GM13977 (cell line): Measurements from ENCODE around the gene SLC9A9.

Source experiments
- DNase-seq: peaks from one replicate; pipeline ENCODE4 v3.0.0; 2012; ENCODE audit warnings: low spot score
- in situ Hi-C: fragments of 300-500 bp; cut with MboI; formaldehyde crosslinking; loops from one replicate; pipeline ENCODE4 v1.12.0; 2022; ENCODE audit warnings: low sequenced_read_pairs, low pct_unique_long_range_greater_than_20kb, mixed read lengths, inconsistent platforms; ENCODE audit not compliant: unreplicated experiment
- TF ChIP-seq, protein P1 (sequence below): IDR thresholded peaks from 2 replicates; pipeline ENCODE4 v1.5.1; 2012; ENCODE audit warnings: mild to moderate bottlenecking, control low read depth; ENCODE audit not compliant: insufficient read depth; ENCODE audit errors: extremely low read depth, missing control alignments

Gene SLC9A9

DNA sequence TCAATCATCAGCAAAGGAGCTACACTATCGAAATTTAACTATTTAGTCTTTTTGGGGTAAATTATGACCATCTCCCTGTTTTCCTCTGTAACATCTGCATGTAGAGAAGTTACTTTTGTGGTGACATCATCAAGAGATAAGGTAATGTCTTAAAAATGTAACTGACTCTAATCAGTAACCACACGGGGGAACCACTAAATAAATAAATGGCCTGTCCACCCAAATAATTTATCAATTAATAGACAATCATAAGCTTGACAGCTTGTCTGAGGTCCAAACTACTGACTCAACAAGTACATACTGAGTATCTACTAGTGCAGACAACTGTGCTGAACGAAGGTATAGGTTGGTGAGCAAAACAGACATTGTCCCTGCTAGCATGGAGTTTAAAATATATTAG is 219.3 kb downstream of the SLC9A9 start:
- in situ Hi-C loops, result no loop called here
- TF ChIP-seq, protein P1, sequence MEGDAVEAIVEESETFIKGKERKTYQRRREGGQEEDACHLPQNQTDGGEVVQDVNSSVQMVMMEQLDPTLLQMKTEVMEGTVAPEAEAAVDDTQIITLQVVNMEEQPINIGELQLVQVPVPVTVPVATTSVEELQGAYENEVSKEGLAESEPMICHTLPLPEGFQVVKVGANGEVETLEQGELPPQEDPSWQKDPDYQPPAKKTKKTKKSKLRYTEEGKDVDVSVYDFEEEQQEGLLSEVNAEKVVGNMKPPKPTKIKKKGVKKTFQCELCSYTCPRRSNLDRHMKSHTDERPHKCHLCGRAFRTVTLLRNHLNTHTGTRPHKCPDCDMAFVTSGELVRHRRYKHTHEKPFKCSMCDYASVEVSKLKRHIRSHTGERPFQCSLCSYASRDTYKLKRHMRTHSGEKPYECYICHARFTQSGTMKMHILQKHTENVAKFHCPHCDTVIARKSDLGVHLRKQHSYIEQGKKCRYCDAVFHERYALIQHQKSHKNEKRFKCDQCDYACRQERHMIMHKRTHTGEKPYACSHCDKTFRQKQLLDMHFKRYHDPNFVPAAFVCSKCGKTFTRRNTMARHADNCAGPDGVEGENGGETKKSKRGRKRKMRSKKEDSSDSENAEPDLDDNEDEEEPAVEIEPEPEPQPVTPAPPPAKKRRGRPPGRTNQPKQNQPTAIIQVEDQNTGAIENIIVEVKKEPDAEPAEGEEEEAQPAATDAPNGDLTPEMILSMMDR, result no peak
- DNase-seq, result no peak

DNA sequence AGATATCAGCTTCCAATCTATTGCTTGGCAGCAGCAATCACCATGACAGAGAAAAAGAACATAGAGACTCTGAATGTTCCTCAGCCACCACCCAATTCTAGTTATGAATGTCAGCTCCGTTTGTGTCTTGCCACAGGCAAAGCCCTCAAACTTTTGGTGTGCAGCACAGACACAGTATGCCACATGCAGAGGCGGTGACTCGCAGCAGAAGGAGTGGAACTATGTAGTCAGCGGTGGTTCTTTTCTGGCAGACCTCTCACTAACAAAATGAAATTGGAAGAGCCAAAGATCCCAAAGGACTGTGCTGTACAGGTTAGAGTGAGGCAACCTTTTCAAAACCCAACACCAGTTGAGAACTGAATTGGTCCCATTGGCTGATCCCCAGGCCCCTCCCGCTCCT is 220.9 kb downstream of the SLC9A9 start:
- in situ Hi-C loops, result no loop called here
- TF ChIP-seq, protein P1, result no peak
- no peak for DNase-seq

DNA sequence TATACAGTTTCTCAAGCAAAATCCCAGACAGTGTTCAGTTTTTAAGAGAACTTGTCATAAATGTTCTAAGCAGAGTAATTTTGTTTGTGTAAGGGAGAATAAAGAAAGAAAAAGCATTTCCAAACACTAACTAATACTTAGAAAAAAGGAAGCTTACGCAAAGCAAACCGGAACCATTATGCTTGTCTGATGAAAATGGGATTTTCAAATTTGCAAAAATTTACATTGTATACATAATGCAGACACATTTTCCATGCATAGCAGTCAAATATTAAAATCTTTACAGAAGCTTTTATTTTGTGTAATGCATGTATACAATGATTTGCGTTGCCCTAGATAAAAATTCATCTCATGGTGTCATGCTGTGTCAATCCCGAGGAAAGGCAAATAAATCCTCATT is 229.0 kb downstream of the SLC9A9 start:
- in situ Hi-C loops, result no loop called here
- TF ChIP-seq, protein P1, result no peak
- DNase-seq, result no peak

DNA sequence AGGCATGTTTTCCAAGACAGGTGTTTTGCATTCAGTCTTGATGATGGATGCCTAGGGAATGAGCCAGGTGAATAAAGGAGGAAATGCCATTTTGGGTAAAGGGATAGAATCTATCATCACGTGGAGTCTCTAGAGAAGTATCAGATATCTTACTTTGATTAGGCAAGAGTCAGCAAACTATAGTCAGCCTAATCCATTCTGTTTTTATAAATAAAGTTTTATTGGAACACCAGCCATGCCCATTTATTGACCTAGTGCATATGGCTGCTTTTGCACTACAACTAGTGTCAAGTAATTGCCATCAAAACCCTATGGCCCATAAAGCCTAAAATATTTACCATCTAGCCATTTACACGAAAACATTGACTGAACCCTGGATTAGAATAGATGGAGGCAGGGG is 231.2 kb downstream of the SLC9A9 start:
- DNase-seq, result no peak
- in situ Hi-C loops, result no loop called here
- TF ChIP-seq, protein P1, result no peak

DNA sequence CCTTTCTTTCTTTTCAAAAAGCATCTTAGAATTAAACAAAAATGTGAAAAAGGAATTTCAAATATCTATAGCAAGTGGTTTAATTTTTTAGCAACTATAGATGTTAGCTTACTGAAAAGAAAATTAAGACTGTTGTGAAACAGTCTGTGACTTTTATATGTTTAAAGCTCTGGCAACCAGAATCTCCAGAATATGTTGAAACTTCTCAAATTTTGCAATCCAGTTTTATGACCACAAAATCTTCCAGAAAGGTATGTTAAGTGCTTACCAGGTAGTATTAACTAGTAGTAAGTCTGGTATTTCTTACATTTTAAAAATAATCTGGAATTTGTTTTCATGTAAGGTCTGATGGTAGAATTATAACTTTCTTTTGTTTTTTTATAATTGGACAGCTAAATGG is 235.0 kb downstream of the SLC9A9 start:
- DNase-seq, result no peak
- in situ Hi-C loops, result no loop called here
- TF ChIP-seq, protein P1, result no peak

DNA sequence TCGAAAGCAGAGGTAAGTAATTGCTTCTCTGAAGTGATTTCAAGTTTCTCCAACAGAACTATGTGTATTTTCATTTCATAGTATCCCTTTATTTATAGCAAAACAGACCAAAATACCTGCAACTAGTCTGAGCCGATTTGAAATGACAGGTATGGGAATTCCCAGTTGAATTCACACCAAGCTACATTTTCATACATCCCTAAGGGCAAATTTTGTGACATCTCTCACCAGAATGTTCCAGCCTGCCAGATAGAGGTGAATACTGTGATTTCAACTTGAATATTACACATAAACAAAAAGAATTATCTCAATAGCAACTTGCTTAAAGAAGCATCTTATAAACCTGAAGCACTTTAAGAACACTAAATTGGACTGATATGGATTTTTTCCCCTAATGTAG is 235.7 kb downstream of the SLC9A9 start:
- in situ Hi-C loops, result no loop called here
- TF ChIP-seq, protein P1, result no peak
- no peak for DNase-seq

DNA sequence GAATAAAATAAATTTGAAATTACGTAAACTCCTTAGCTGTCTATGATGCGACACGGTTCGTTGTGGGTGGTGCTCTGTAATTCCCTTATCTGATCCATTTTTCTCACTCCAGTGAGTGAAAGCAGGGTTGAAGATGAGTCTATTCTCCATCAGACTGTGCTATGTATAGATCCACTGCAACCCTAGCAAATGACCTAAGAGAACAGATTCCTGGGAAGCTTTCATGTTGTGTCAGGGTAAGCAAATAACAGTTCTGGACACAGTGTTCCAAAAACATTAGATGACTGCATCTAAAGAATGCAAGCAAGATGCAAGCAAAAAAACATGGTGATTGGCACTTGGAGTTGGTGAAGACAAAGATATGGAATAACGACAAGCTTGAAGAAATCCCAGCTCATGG is 239.3 kb downstream of the SLC9A9 start:
- in situ Hi-C loops, result no loop called here
- TF ChIP-seq, protein P1, result no peak
- DNase-seq, result no peak
